Measurements from ENCODE around the gene DRC3. TPM values are rescaled to one million over a fixed set of nuclear protein-coding genes. Genes with fewer than 3 reads are reported as not detected.

DRC3 gene
- total RNA-seq, 1 donor from 2014 or later: 3.3 TPM

DNA sequence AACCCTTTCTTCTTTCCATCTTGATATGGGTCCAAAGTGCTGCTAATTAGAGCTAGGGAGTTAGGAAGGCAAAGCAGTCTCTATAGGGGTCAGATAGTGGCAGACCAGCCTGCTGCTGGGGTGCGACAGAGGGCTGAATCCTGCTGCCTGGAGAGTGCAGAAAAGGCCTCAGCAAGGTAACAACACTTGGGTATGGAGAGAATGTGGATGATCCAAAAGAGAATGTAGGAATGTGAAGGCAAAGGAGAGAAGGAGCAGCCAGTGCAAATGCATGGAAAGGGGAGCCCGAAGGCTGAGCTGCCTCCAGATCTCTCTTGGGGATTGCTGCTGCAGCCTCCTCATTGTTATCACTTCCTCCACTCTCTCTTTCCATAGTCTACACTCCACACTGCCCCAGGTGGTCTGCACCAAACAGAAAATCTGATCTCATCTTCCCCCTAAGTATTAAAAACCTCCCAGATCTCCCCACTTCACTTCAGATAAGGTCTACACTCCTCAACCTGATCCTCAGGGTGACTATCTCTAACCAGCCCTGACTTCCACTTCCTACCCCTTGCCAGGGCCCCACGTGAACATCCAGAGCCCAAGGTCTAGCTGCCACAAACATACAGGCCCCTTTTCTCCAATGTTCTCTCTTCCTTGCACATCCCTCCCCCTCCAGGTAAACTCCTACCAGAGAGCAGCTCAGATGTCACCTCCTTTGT is 29.2 kb upstream of the DRC3 start:
- H3K4me3 ChIP-seq: no peak overlapping the region
- DNase-seq (no peak), ATAC-seq (peak; percentile 33)
- intact Hi-C loops (cut with DNase I): no loop called here
- H3K4me1 ChIP-seq: peaks cover 37% of the 10 kb centered on the region
- H3K36me3 ChIP-seq: no peaks in the 10 kb centered on the region
- H3K9me3 ChIP-seq: no peaks in the 10 kb centered on the region
- H3K27ac ChIP-seq: peak overlapping the region; percentile 72
- no peaks in the 10 kb centered on the region for H3K27me3 ChIP-seq
- TF ChIP-seq, protein P1, sequence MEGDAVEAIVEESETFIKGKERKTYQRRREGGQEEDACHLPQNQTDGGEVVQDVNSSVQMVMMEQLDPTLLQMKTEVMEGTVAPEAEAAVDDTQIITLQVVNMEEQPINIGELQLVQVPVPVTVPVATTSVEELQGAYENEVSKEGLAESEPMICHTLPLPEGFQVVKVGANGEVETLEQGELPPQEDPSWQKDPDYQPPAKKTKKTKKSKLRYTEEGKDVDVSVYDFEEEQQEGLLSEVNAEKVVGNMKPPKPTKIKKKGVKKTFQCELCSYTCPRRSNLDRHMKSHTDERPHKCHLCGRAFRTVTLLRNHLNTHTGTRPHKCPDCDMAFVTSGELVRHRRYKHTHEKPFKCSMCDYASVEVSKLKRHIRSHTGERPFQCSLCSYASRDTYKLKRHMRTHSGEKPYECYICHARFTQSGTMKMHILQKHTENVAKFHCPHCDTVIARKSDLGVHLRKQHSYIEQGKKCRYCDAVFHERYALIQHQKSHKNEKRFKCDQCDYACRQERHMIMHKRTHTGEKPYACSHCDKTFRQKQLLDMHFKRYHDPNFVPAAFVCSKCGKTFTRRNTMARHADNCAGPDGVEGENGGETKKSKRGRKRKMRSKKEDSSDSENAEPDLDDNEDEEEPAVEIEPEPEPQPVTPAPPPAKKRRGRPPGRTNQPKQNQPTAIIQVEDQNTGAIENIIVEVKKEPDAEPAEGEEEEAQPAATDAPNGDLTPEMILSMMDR (IDR thresholded peaks at IDR 0.05): no peak

DNA sequence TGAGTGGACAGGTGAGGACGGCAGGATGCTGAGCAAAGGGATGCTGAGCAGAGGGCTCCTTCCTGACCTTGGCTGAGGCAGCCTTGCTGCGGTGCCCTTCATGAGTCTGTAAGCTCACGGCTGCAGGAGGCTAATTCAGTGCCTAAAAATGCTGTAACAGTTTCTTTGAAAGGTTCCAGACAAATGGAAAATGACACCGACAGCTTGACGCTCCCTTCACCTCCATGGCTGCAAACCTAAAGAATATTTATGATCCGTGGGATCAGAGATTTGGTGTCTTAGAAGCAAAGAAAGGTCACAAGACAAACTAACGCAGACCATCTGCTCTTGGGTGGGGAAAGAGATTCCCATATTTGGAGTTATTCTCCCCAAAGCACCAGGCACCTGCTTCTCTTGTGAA is 28.4 kb upstream of the DRC3 start:
- peaks cover 37% of the 10 kb centered on the region for H3K4me1 ChIP-seq
- H3K27ac ChIP-seq: peak overlapping the region; percentile 72
- H3K27me3 ChIP-seq: no peaks in the 10 kb centered on the region
- intact Hi-C loops (cut with DNase I): no loop called here
- H3K9me3 ChIP-seq: no peaks in the 10 kb centered on the region
- TF ChIP-seq, protein P1 (IDR thresholded peaks at IDR 0.05): no peak
- H3K36me3 ChIP-seq: no peaks in the 10 kb centered on the region
- no peak for DNase-seq
- no peak for ATAC-seq
- no peak overlapping the region for H3K4me3 ChIP-seq

DNA sequence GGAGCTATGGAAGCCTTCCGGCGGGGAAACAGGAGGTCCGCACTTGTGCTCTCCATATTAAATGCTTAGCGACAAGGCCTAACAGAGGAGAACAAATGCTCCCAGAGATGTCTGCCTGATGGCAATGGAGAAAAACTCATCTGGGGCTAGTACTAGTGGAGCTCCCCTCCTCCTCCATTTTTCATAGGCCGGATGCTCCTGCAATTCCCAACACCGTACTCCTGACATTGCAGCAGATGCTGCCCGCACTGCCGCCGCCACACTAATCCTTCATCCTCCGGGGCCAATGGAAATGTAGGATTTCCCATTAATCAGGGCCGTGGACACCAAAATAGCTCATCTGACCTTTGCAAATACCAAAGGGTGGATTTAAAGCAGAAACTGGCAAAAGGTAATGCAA is 27.9 kb upstream of the DRC3 start:
- H3K4me3 ChIP-seq: no peak overlapping the region
- no peaks in the 10 kb centered on the region for H3K9me3 ChIP-seq
- intact Hi-C loops (cut with DNase I): no loop called here
- DNase-seq (no peak), ATAC-seq (no peak)
- peaks cover 37% of the 10 kb centered on the region for H3K4me1 ChIP-seq
- H3K36me3 ChIP-seq: no peaks in the 10 kb centered on the region
- no peak overlapping the region for H3K27ac ChIP-seq
- no peaks in the 10 kb centered on the region for H3K27me3 ChIP-seq
- TF ChIP-seq, protein P1 (IDR thresholded peaks at IDR 0.05): no peak

- intact Hi-C loops (cut with DNase I): no loop called here
- Histone ChIP-seq H3K27me3 (no peaks in the 10 kb centered on the region), H3K36me3 (no peaks in the 10 kb centered on the region), H3K27ac (no peak overlapping the region), H3K9me3 (no peaks in the 10 kb centered on the region), H3K4me3 (no peak overlapping the region), H3K4me1 (peaks cover 27% of the 10 kb centered on the region)
- TF ChIP-seq, protein P1 (IDR thresholded peaks at IDR 0.05): no peak
- no peak for DNase-seq
- ATAC-seq: no peak
These were observed 26.6 kb upstream of the DRC3 start for GRCh38 chr17:17946093-17946492.

- TF ChIP-seq, protein P1 (IDR thresholded peaks at IDR 0.05): no peak
These were observed 25.4 kb upstream of the DRC3 start for GRCh38 chr17:17947309-17947708.

More at GRCh38 chr17:17947309-17947708, 25.4 kb upstream of the DRC3 start:
- H3K4me1 ChIP-seq: peaks cover 16% of the 10 kb centered on the region
- H3K4me3 ChIP-seq: no peak overlapping the region
- no peaks in the 10 kb centered on the region for H3K36me3 ChIP-seq
- no peak for ATAC-seq
- H3K27me3 ChIP-seq: no peaks in the 10 kb centered on the region
- no peaks in the 10 kb centered on the region for H3K9me3 ChIP-seq
- no peak overlapping the region for H3K27ac ChIP-seq
- intact Hi-C loops (cut with DNase I): no loop called here
- no peak for DNase-seq

Data from upper lobe of right lung (tissue), 1 donor.